Smooth muscle cell (in vitro differentiated cells): ENCODE measurements around the gene TLE7. TPM values are rescaled to one million over a fixed set of nuclear protein-coding genes. Genes with fewer than 3 reads are reported as not detected.

Experiments
- DNase-seq: peaks from one replicate; lab custom pipeline; 2025; ENCODE audit not compliant: unreplicated experiment; lab: John Stamatoyannopoulos, UW
- H2AFZ ChIP-seq: fragments of 200-600 bp; sonication (generic); 2 replicates; pipeline ENCODE4 v1.6.0; 2016; ENCODE audit warnings: antibody characterized with exemption, low read depth, mild to moderate bottlenecking
- H3F3A ChIP-seq: fragments of 200-600 bp; sonication (generic); 2 replicates; pipeline ENCODE4 v1.6.0; 2017; ENCODE audit warnings: antibody characterized with exemption, low read depth
- H3K27ac ChIP-seq: fragments of 200-600 bp; sonication (generic); 2 replicates; pipeline ENCODE4 v1.5.1; 2016; ENCODE audit warnings: low read depth, mild to moderate bottlenecking
- H3K27me3 ChIP-seq: fragments of 200-600 bp; sonication (generic); 2 replicates; pipeline ENCODE4 v1.6.1; 2016; ENCODE audit warnings: low read depth, mild to moderate bottlenecking
- H3K36me3 ChIP-seq: fragments of 200-600 bp; sonication (generic); 2 replicates; pipeline ENCODE4 v1.5.1; 2016; ENCODE audit warnings: low read depth
- H3K4me1 ChIP-seq: fragments of 200-600 bp; sonication (generic); 2 replicates; pipeline ENCODE4 v1.5.1; 2016; ENCODE audit warnings: low read depth
- H3K4me2 ChIP-seq: fragments of 200-600 bp; sonication (generic); 2 replicates; pipeline ENCODE4 v1.6.0; 2016; ENCODE audit warnings: mild to moderate bottlenecking
- H3K4me3 ChIP-seq: fragments of 200-600 bp; sonication (generic); 2 replicates; pipeline ENCODE4 v1.5.1; 2016; ENCODE audit warnings: mild to moderate bottlenecking
- H3K79me2 ChIP-seq: fragments of 200-600 bp; sonication (generic); 2 replicates; pipeline ENCODE4 v1.6.0; 2016; ENCODE audit warnings: low read depth, mild to moderate bottlenecking
- H3K9ac ChIP-seq: fragments of 200-600 bp; sonication (generic); 2 replicates; pipeline ENCODE4 v1.6.0; 2016; ENCODE audit warnings: low read depth
- H3K9me3 ChIP-seq: fragments of 200-600 bp; sonication (generic); replicated peaks from 2 replicates; pipeline ENCODE4 v1.5.1; 2016; ENCODE audit warnings: low read depth
- H4K20me1 ChIP-seq: fragments of 200-600 bp; sonication (generic); 2 replicates; pipeline ENCODE4 v1.6.0; 2016; ENCODE audit warnings: low read depth
- WGBS: methylation state at CpG from one replicate; pipeline ENCODE4 v1.1.7; 2016; ENCODE audit warnings: low lambda C conversion rate; 5-methylcytosine and 5-hydroxymethylcytosine counted together
- polyA plus RNA-seq: library from polyadenylated mRNA; unstranded; fragments of >200 nt; fragmentation: Nextera tagmentation; extraction: Ambion mirVana; gene quantifications from 2 replicates; pipeline ENCODE4 v1.2.1, GENCODE V29; 2016
- total RNA-seq: library from RNA; depleted of rRNA; stranded (reverse); fragments of >200 nt; gene quantifications from 2 replicates; pipeline ENCODE4 v1.2.3, GENCODE V29; 2014
- TF ChIP-seq, protein P1 (sequence below): fragments of 200-600 bp; sonication (generic); IDR thresholded peaks from 2 replicates; pipeline ENCODE4 v1.5.1; 2017; ENCODE audit warnings: borderline replicate concordance, mild to moderate bottlenecking, antibody characterized with exemption; ENCODE audit not compliant: insufficient read depth, poor library complexity, severe bottlenecking

The TLE7 gene
- total and polyA plus RNA-seq, 2 experiments from 2014 or later = not detected

DNA sequence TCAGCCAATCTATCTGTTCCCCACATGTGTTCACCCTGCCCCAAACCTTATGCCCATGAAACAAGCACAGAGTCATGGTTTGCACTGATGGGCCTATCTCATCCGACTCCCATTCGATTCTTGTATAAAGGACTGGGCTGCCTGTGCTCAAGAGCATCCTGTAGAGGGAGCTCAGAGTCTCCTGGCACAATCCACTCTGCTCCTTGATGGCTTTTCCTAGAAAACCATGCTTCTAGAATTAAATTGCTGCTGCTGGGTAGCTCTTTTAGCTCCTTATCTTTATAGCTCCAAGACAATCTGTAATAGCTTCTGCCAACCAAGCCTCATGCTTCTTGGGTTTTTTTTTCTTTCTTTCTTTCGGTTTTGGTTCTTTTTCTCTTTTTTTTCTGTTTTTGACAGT is 37.6 kb upstream of the TLE7 start:
- Histone ChIP-seq H4K20me1 (no peaks in the 10 kb centered on the region), H3K9ac (no peak overlapping the region), H3K4me2 (no peak overlapping the region), H3K27me3 (no peaks in the 10 kb centered on the region), H3K27ac (no peak overlapping the region), H3K79me2 (no peaks in the 10 kb centered on the region), H3K4me1 (peaks cover 4% of the 10 kb centered on the region), H3K4me3 (no peak overlapping the region), H3K9me3 (no peaks in the 10 kb centered on the region), H2AFZ (no peak overlapping the region), H3F3A (peaks cover 4% of the 10 kb centered on the region), H3K36me3 (no peaks in the 10 kb centered on the region)
- TF ChIP-seq, protein P1, sequence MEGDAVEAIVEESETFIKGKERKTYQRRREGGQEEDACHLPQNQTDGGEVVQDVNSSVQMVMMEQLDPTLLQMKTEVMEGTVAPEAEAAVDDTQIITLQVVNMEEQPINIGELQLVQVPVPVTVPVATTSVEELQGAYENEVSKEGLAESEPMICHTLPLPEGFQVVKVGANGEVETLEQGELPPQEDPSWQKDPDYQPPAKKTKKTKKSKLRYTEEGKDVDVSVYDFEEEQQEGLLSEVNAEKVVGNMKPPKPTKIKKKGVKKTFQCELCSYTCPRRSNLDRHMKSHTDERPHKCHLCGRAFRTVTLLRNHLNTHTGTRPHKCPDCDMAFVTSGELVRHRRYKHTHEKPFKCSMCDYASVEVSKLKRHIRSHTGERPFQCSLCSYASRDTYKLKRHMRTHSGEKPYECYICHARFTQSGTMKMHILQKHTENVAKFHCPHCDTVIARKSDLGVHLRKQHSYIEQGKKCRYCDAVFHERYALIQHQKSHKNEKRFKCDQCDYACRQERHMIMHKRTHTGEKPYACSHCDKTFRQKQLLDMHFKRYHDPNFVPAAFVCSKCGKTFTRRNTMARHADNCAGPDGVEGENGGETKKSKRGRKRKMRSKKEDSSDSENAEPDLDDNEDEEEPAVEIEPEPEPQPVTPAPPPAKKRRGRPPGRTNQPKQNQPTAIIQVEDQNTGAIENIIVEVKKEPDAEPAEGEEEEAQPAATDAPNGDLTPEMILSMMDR = peak; percentile 31
- no peak for DNase-seq
- 44% methylated on average over 3 of the region's 3 CpGs for WGBS

GRCh38 chr16:71476457-71477124 is 34.7 kb upstream of the TLE7 start:
- H3K36me3 ChIP-seq = no peaks in the 10 kb centered on the region
- H4K20me1 ChIP-seq = no peaks in the 10 kb centered on the region
- H3K4me2 ChIP-seq = no peak overlapping the region
- no peak overlapping the region for H3K27ac ChIP-seq
- H3K79me2 ChIP-seq = no peaks in the 10 kb centered on the region
- WGBS = 90% methylated on average over 4 of the region's 4 CpGs
- H3K27me3 ChIP-seq = no peaks in the 10 kb centered on the region
- no peaks in the 10 kb centered on the region for H3K4me1 ChIP-seq
- DNase-seq = no peak
- no peaks in the 10 kb centered on the region for H3F3A ChIP-seq
- no peak overlapping the region for H3K4me3 ChIP-seq
- H3K9me3 ChIP-seq = no peaks in the 10 kb centered on the region
- H2AFZ ChIP-seq = no peak overlapping the region
- TF ChIP-seq, protein P1 = no peak
- no peak overlapping the region for H3K9ac ChIP-seq

DNA sequence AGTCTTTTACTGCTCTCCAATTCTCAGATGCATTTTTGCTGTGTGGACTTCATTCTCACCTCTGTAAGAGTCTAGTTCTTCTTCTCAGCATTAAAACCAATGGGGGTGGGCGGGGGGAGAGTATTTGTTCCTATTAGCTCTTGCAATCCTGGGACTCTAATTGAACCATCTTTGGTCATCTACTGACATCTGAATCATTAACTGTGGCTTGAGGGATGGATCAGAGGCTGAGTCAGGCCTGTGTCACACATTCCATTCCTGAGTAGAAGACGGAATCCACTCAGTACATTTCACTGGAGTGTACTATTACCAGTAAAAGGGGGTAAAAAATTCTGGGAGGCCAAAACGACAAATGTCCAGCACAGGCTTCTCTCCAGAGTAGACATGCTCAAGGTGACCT is 33.0 kb upstream of the TLE7 start:
- peak overlapping the region; percentile 72 for H3K27ac ChIP-seq
- no peak for DNase-seq
- no peaks in the 10 kb centered on the region for H3F3A ChIP-seq
- 35% methylated on average over 3 of the region's 3 CpGs for WGBS
- H3K9ac ChIP-seq = no peak overlapping the region
- no peaks in the 10 kb centered on the region for H3K36me3 ChIP-seq
- H3K4me3 ChIP-seq = no peak overlapping the region
- H3K4me1 ChIP-seq = no peaks in the 10 kb centered on the region
- no peaks in the 10 kb centered on the region for H4K20me1 ChIP-seq
- no peaks in the 10 kb centered on the region for H3K27me3 ChIP-seq
- H2AFZ ChIP-seq = no peak overlapping the region
- no peaks in the 10 kb centered on the region for H3K9me3 ChIP-seq
- H3K79me2 ChIP-seq = no peaks in the 10 kb centered on the region
- H3K4me2 ChIP-seq = peak overlapping the region; percentile 55
- TF ChIP-seq, protein P1 = no peak

DNA sequence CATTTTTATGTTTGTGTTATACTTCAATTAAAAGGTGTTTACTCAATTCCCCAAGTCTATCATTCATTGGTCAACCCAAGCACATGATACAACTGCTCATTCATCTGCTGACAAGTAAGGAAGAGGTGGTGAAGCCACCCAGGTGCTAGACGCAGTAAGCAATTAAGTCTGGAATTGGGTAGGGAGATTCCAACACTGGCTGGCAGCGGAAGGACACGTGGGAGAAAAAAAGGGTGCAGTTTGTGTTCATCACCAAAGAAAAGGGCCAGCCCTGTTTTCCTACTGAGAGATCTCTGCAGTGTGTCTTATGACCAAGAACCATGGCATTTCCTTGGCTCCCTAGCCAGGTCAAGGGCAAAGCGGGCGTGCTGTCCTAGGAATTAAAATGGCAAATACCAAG is 32.0 kb upstream of the TLE7 start:
- Histone ChIP-seq H4K20me1 (no peaks in the 10 kb centered on the region), H3K4me3 (no peak overlapping the region), H3K27me3 (no peaks in the 10 kb centered on the region), H3K4me2 (no peak overlapping the region), H3K9me3 (no peaks in the 10 kb centered on the region), H3K9ac (no peak overlapping the region), H2AFZ (no peak overlapping the region), H3K36me3 (no peaks in the 10 kb centered on the region), H3K4me1 (no peaks in the 10 kb centered on the region), H3K27ac (no peak overlapping the region), H3K79me2 (no peaks in the 10 kb centered on the region), H3F3A (no peaks in the 10 kb centered on the region)
- TF ChIP-seq, protein P1 = no peak
- 87% methylated on average over 5 of the region's 5 CpGs for WGBS
- no peak for DNase-seq
